ACC112 (cell line): ENCODE results near the gene MRPL21.

Experiments
- H2AFZ ChIP-seq: fragments of 200-600 bp; sonication (generic); one replicate; pipeline ENCODE4 v1.6.0; 2017; ENCODE audit warnings: antibody characterized with exemption, low read length; ENCODE audit not compliant: unreplicated experiment
- H3K27ac ChIP-seq: fragments of 200-600 bp; sonication (generic); 2 replicates; pipeline ENCODE4 v1.5.1; 2014; ENCODE audit warnings: low read depth, mild to moderate bottlenecking, antibody characterized with exemption, low read length, moderate library complexity
- H3K27me3 ChIP-seq: fragments of 200-600 bp; sonication (generic); 2 replicates; pipeline ENCODE4 v1.6.1; 2014; ENCODE audit warnings: mild to moderate bottlenecking, antibody characterized with exemption, low read length, moderate library complexity, mixed read lengths; ENCODE audit not compliant: insufficient read depth
- H3K36me3 ChIP-seq: fragments of 200-600 bp; sonication (generic); 2 replicates; pipeline ENCODE4 v1.6.1; 2016; ENCODE audit warnings: mild to moderate bottlenecking, antibody characterized with exemption, low read length, moderate library complexity, mixed read lengths; ENCODE audit not compliant: insufficient read depth
- H3K4me1 ChIP-seq: fragments of 200-600 bp; sonication (generic); one replicate; pipeline ENCODE4 v1.6.1; 2016; ENCODE audit warnings: low read length, mixed read lengths; ENCODE audit not compliant: insufficient read depth, unreplicated experiment, control insufficient read depth
- H3K4me3 ChIP-seq: fragments of 200-600 bp; sonication (generic); 2 replicates; pipeline ENCODE4 v1.5.1; 2014; ENCODE audit warnings: mild to moderate bottlenecking, low read depth, low read length
- H3K79me2 ChIP-seq: fragments of 200-600 bp; sonication (generic); one replicate; pipeline ENCODE4 v1.6.0; 2016; ENCODE audit warnings: low read length; ENCODE audit not compliant: control insufficient read depth, unreplicated experiment, insufficient read depth

MRPL21 gene

DNA sequence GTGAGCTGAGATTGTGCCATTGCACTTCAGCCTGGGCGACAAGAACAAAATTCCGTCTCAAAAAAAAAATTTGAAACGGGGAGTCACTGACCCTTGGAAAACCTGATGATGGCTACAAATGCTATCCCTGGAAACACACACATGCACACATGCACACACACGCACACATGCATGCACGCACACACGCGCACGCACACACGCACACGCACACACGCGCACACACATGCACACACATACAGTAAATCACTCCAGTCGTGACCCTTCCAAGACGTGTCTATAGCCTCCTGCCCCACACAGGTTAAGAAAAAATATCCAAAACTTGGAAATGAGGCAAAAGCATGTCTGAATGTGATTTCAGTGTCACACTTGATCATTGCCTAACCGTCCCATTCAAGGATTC, 55.2 kb downstream of the MRPL21 start:
- Histone ChIP-seq H3K27ac (no peak overlapping the region), H3K36me3 (no peaks in the 10 kb centered on the region), H2AFZ (no peak overlapping the region), H3K27me3 (peaks cover 13% of the 10 kb centered on the region), H3K4me1 (no peaks in the 10 kb centered on the region), H3K79me2 (no peaks in the 10 kb centered on the region), H3K4me3 (no peak overlapping the region)

DNA sequence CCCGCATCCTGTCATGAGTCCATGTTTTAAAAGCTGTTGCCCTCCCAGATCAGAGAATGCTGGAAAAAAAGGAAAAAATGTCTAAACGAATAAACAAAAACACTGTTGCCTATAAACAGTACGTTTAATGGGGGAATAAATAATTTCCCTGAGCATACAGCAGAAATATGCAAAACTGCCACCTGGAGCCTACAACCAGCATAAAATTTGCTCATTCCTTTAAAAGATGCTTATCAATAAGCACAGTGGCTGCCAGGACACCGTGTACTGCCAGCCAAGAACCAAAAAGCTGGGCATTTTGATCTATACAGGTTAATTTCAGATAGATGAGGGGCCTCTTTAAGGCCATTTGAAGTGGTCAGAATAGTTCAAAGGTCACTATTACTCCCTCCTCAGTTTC, 56.2 kb downstream of the MRPL21 start:
- Histone ChIP-seq H3K79me2 (no peaks in the 10 kb centered on the region), H3K27ac (no peak overlapping the region), H3K4me3 (no peak overlapping the region), H3K27me3 (peaks cover 5% of the 10 kb centered on the region; the same call in 1 of the 2 replicates), H2AFZ (no peak overlapping the region), H3K36me3 (no peaks in the 10 kb centered on the region), H3K4me1 (no peaks in the 10 kb centered on the region)

DNA sequence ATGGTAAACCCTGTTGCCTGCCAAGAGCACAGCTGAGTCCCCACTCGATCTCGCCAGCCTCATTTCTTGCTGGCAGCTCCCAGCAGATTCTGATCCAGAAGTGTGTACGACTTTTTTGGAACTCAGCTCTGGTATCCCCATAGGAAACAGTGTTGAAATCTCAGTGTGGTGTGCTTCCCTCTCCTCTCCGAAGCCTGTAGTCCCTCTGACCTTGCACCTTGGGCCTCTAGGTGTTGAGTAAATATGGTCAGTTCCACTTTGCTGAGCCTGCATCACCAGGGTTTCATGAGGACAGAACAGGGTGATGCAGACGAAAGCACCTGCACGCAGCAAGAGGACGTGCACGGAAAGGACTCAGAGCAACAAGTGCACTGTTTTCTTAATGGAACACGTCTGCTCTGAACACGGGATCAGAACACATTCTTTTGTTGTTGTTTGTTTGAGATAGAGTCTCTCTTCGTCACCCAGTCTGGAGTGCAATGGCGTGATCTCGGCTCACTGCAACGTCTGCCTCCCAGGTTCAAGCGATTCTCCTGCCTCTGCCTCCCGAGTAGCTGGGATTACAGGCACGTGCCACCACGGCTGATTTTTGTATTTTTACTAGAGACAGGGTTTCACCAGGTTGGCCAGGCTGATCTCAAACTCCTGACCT, 58.2 kb downstream of the MRPL21 start:
- no peaks in the 10 kb centered on the region for H3K4me1 ChIP-seq
- H3K4me3 ChIP-seq = no peak overlapping the region
- H2AFZ ChIP-seq = no peak overlapping the region
- H3K36me3 ChIP-seq = no peaks in the 10 kb centered on the region
- no peaks in the 10 kb centered on the region for H3K27me3 ChIP-seq
- no peak overlapping the region for H3K27ac ChIP-seq
- H3K79me2 ChIP-seq = peaks cover 7% of the 10 kb centered on the region

DNA sequence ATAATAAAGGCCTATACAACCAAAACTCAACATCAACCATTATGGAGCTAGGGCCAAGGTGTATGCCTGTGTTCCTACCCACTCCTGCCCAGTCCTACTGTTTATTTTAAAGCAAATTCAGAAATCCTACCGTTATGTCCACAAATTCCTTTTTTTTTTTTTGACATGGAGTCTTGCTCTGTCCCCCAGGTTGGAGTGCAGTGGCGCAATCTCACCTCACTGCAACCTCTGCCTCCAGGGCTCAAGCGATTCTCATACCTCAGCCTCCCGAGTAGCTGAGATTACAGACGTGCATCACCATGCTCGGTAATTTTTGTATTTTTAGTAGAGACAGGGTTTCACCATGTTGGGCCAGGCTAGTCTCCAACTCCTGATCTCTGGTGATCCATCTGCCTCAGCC, 58.8 kb downstream of the MRPL21 start:
- Histone ChIP-seq H2AFZ (no peak overlapping the region), H3K36me3 (no peaks in the 10 kb centered on the region), H3K27me3 (no peaks in the 10 kb centered on the region), H3K27ac (no peak overlapping the region), H3K79me2 (peaks cover 13% of the 10 kb centered on the region), H3K4me1 (peaks cover 6% of the 10 kb centered on the region), H3K4me3 (no peak overlapping the region)

GRCh38 chr11:68844376-68844775, 59.3 kb downstream of the MRPL21 start:
- Histone ChIP-seq H3K79me2 (peaks cover 15% of the 10 kb centered on the region), H2AFZ (no peak overlapping the region), H3K36me3 (no peaks in the 10 kb centered on the region), H3K27me3 (no peaks in the 10 kb centered on the region), H3K4me1 (peaks cover 7% of the 10 kb centered on the region), H3K27ac (no peak overlapping the region), H3K4me3 (no peak overlapping the region)

GRCh38 chr11:68843703-68844312, 59.8 kb downstream of the MRPL21 start:
- Histone ChIP-seq H2AFZ (no peak overlapping the region), H3K27ac (no peak overlapping the region), H3K79me2 (peaks cover 15% of the 10 kb centered on the region), H3K4me1 (peaks cover 7% of the 10 kb centered on the region), H3K36me3 (no peaks in the 10 kb centered on the region), H3K27me3 (no peaks in the 10 kb centered on the region), H3K4me3 (no peak overlapping the region)

GRCh38 chr11:68843052-68843561, 60.5 kb downstream of the MRPL21 start:
- Histone ChIP-seq H3K36me3 (no peaks in the 10 kb centered on the region), H3K27me3 (no peaks in the 10 kb centered on the region), H3K27ac (no peak overlapping the region), H2AFZ (peak overlapping the region; percentile 35), H3K4me3 (peak overlapping the region; percentile 88), H3K79me2 (peaks cover 17% of the 10 kb centered on the region), H3K4me1 (peaks cover 10% of the 10 kb centered on the region)

GRCh38 chr11:68842427-68843051, 61.1 kb downstream of the MRPL21 start:
- Histone ChIP-seq H3K36me3 (no peaks in the 10 kb centered on the region), H2AFZ (peak overlapping the region; percentile 35), H3K79me2 (peaks cover 23% of the 10 kb centered on the region), H3K4me3 (peak overlapping the region; percentile 88), H3K4me1 (peaks cover 16% of the 10 kb centered on the region), H3K27me3 (no peaks in the 10 kb centered on the region), H3K27ac (no peak overlapping the region)

DNA sequence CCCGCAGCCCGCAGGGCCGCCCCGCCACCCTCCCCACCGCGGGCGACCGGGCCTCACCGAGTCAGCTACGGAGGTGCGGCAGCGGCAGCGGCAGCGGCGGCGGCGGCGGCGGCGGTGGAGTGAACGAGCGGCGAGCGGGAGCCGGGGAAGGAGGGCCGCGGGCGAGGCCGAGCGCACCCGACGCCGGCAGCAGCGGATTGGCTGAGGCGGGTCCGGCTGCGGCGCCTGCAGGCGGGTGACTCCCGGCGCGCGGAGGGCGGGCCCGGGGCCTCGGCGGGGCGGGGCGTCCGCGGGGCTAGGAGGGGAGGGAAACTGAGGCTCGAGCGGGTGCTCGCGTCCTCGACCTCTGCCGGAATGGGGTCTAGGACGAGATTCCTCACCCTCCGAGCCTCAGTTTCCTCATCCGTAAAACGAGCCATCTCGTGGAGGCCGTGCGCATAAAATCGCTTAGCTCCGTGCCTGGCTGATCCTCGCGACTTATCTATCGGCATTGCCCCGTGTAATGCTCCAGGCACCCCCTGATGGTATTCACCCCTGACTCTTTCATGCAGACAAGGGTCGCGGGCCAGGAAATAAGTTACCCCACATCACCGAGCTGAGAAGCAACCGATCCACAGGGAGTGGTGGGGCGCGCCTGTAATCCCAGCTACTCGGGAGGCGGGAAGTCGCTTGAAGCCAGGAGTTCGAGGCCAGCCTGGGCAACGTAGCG, 61.8 kb downstream of the MRPL21 start, which contains the start of gene CPT1A:
CPT1A (minus strand) TSS at position 199 of the 709 bp plus-strand sequence. CDS start 26,442 bp downstream, outside the sequence.
- H3K27me3 ChIP-seq = no peaks in the 10 kb centered on the region
- peak within 1 kb of the TSS; percentile 82 for H2AFZ ChIP-seq
- H3K27ac ChIP-seq = peak within 1 kb of the TSS; percentile 90; the same call in 1 of the 2 replicates
- peak within 1 kb of the TSS; percentile 88 for H3K4me3 ChIP-seq
- H3K36me3 ChIP-seq = no peaks in the 10 kb centered on the region
- peaks cover 18% of the 10 kb centered on the region for H3K4me1 ChIP-seq
- peaks cover 29% of the 10 kb centered on the region for H3K79me2 ChIP-seq
